ENCODE measurements around the gene MEN1. TPM values are rescaled to one million over a fixed set of nuclear protein-coding genes. Genes with fewer than 3 reads are reported as not detected.

MEN1 gene
- total and polyA plus RNA-seq, 7 donors: 7.2 to 21.2 (median 10.8) TPM

- 10 to 16% (median 11%) methylated on average over 3 of the region's 3 CpGs for WGBS, 3 donors
Observed at GRCh38 chr11:64776875-64777274, 33.5 kb downstream of the MEN1 start.

GRCh38 chr11:64776425-64776824 is 33.9 kb downstream of the MEN1 start:
- TF ChIP-seq CTCF (IDR thresholded peaks at IDR 0.05): no peak
- Histone ChIP-seq H3K36me3 (ENCODE audit: insufficient read depth in 1 of 2, low read depth in 1 of 2) (peaks cover 20 to 66% of the 10 kb centered on the region in 2 donors), H3K27me3 (ENCODE audit: insufficient read depth in 3 of 3, low read length in 2 of 3) (no peaks in the 10 kb centered on the region), H3K4me3 (peak overlapping the region; percentile 87), H3K4me1 (peaks cover 63% of the 10 kb centered on the region), H3K9me3 (no peaks in the 10 kb centered on the region), H3K27ac (peak overlapping the region; percentile 26)
- 37 to 53% (median 43%) methylated on average over 6 of the region's 6 CpGs for WGBS, 3 donors
- ATAC-seq (no peak), DNase-seq (no peak)
- intact Hi-C loops (cut with DNase I): loop anchor here in 1 of 2 donors (2.0 kb wide), 1 partner anchor 16 kb away; no protein-coding TSS in a partner anchor

More at GRCh38 chr11:64776875-64777274, 33.5 kb downstream of the MEN1 start:
- Histone ChIP-seq H3K4me1 (peaks cover 58% of the 10 kb centered on the region), H3K36me3 (ENCODE audit: insufficient read depth in 1 of 2, low read depth in 1 of 2) (peaks cover 20 to 62% of the 10 kb centered on the region in 2 donors), H3K27me3 (ENCODE audit: insufficient read depth in 3 of 3, low read length in 2 of 3) (no peaks in the 10 kb centered on the region), H3K27ac (peak overlapping the region; percentile 63), H3K9me3 (no peaks in the 10 kb centered on the region), H3K4me3 (peak overlapping the region; percentile 87)
- no peak for DNase-seq
- TF ChIP-seq CTCF (IDR thresholded peaks at IDR 0.05): no peak
- no peak for ATAC-seq
- intact Hi-C loops (cut with DNase I): loop anchor here in 1 of 2 donors (2.0 kb wide), 1 partner anchor 16 kb away; no protein-coding TSS in a partner anchor

GRCh38 chr11:64774144-64774543 is 36.2 kb downstream of the MEN1 start:
- Histone ChIP-seq H3K27me3 (ENCODE audit: insufficient read depth in 3 of 3, low read length in 2 of 3) (no peaks in the 10 kb centered on the region), H3K4me1 (peaks cover 61% of the 10 kb centered on the region), H3K4me3 (no peak overlapping the region), H3K27ac (peak overlapping the region; percentile 7), H3K36me3 (ENCODE audit: insufficient read depth in 1 of 2, low read depth in 1 of 2) (peaks cover 30 to 84% of the 10 kb centered on the region in 2 donors), H3K9me3 (no peaks in the 10 kb centered on the region)
- DNase-seq: no peak
- intact Hi-C loops (cut with DNase I): no loop called here
- no peak for ATAC-seq
- TF ChIP-seq CTCF (IDR thresholded peaks at IDR 0.05): no peak
- 47 to 59% (median 48%) methylated on average over 5 of the region's 5 CpGs for WGBS, 3 donors

DNA sequence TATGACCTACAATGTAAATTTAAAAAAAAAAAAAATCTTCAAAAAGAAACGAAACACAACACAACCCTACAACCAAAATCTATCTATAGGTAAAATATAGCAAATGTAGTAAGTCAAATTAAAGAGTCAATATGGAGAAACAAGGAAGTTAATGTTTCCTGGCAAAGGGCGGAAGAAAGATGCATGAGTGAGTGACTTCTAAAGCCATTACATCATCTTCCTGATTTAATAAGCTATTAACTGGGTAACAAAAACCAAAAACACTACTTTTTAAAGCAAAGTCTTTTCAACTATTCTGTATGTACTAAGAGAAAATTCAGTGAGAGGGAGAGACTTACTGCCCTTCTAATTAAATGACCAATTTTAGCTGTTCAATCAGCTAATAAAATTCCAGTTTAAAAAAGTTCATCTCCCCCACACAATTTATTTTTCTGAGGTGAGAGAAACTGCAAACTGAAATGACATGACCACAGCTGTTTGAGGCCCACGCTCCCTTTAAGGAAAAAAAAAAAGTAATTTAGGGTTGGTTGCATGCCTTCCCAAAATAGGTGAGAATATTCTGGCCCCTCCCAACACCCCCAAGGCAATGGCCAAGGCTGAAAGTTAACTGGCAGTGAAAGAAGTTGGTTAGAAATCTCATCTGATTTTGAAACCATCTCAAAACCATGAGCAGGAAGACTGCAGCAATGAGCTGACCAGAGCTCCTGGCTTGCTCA is 37.9 kb downstream of the MEN1 start:
- DNase-seq (no peak), ATAC-seq (no peak)
- H3K4me3 ChIP-seq: no peak overlapping the region
- H3K4me1 ChIP-seq: peaks cover 71% of the 10 kb centered on the region
- no peaks in the 10 kb centered on the region for H3K9me3 ChIP-seq
- no peak for TF ChIP-seq CTCF (IDR thresholded peaks at IDR 0.05)
- peak overlapping the region; percentile 44 for H3K27ac ChIP-seq
- intact Hi-C loops (cut with DNase I): no loop called here
- H3K27me3 ChIP-seq (ENCODE audit: insufficient read depth in 3 of 3, low read length in 2 of 3): no peaks in the 10 kb centered on the region
- WGBS, 3 donors: 34 to 55% (median 50%) methylated on average over 3 of the region's 3 CpGs
- H3K36me3 ChIP-seq (ENCODE audit: insufficient read depth in 1 of 2, low read depth in 1 of 2): peaks cover 42 to 100% of the 10 kb centered on the region in 2 donors
